CD4-positive, alpha-beta T cell treated with Interleukin-21 for 1 hour (primary cell): ENCODE data around the gene MAEL.

Source experiments
- DNase-seq: peaks from one replicate; pipeline ENCODE4 v3.0.0-alpha.2; 2020

MAEL gene

DNA sequence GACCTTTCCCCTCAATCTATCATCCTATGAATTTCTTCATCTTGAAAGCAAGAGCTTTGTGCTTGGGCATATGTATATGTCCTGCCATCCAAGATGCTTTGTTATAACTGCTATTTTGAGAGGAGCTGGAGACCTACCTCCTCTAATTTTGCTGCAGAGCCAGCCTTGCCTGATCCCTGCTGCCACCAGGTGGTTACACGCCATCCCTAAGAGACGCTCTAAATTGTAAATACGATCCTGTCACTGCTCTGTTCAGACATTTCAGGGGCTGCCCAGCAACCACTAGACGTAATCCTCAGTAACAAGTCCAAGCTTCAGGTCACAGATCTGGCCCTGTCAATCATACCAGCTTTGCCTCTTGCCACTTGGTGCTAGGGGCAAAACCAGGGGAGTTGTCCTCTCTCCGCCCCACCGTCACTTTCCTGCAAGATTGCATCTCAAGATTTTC, 68.2 kb downstream of the MAEL start:
- no peak for DNase-seq

GRCh38 chr1:167059045-167059808, 70.1 kb downstream of the MAEL start:
- DNase-seq = peak; percentile 66

- DNase-seq = no peak
These were observed 70.7 kb downstream of the MAEL start for GRCh38 chr1:167059809-167060107.

GRCh38 chr1:167060141-167061072, 71.3 kb downstream of the MAEL start:
- DNase-seq = no peak

DNA sequence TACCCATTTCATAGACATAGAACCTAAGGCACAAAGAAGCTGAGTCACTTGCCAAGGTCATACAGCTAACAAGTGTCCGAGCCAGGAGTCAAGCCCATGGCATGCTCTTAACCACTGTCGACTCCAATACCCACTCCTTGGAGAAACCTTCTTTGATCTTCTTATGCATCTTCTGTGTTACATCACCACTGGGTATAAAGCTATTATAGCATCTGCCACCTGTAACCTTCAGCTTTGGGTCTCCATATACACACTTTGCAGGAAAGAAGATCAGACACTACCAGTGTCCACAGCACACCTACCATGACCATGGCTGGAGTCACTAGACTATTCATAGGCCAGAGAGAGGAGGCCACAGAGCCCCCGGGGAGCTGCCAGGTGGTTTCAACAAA, 72.0 kb downstream of the MAEL start:
- DNase-seq = no peak

GRCh38 chr1:167064621-167065020, 75.5 kb downstream of the MAEL start:
- DNase-seq = no peak

GRCh38 chr1:167065471-167065870, 76.4 kb downstream of the MAEL start:
- DNase-seq = no peak

GRCh38 chr1:167066333-167067122, 77.4 kb downstream of the MAEL start:
- DNase-seq = peak; percentile 80

- DNase-seq = no peak
These were observed 78.8 kb downstream of the MAEL start for GRCh38 chr1:167067904-167068303.

DNA sequence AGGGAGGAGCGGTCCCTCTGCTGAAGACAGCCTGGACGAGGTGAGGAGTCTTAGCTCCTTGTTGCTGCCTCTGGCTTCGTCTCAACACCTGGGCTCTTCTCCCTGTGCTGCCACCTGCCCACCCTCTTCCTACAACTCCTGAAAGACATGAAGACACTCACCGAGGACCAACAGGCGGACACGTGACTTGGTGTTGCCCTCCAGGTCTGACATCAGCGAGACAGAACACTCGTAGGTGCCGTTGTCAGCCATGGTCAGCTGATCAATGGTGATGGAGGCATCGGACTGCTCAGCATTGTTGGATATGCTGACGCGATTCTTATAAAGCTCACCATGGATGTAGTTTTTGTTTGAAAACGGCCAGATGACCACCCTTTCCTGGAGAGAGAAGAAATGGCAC, 79.7 kb downstream of the MAEL start:
- no peak for DNase-seq

DNA sequence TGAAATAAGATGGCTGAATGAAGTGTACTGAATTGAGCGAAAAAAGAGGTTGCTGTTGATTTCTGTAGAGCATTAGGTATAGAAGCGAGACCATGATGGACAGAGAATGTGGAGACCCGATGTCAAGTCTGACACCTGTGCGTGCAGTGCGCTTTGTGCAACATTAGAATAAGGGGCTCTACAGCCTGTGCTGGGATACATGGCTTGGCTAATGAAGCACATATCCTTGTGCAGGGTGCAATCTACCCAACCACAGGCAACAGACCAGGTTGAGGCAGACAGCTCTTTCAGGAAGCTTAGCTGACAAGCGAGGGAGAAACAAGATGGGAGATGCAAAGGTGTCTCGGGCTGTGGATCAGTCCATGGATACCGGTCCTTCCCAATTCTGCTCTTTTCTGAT, 82.2 kb downstream of the MAEL start:
- no peak for DNase-seq
